ENCODE measurements around the gene GIGYF2. TPM values are rescaled to one million over a fixed set of nuclear protein-coding genes. Genes with fewer than 3 reads are reported as not detected.

The GIGYF2 gene
- total and polyA plus RNA-seq, 2 of the 13 experiments (the other 11 are each of a cell fraction or from before 2014, with no cell fraction given): 44.9 to 73.5 TPM

GRCh38 chr2:232873909-232874641 is 176.9 kb downstream of the GIGYF2 start (continued):
- TF ChIP-seq ZFY (CRISPR knock-in tag; IDR thresholded peaks at IDR 0.05): peak; percentile 50; the same call in 1 of the 2 replicates
- TF ChIP-seq HIVEP1 (CRISPR knock-in tag; IDR thresholded peaks at IDR 0.05): 0 out of 2 replicates have a peak, but pooled peaks have one; percentile 9
- TF ChIP-seq ZFP1 (CRISPR knock-in tag; IDR thresholded peaks at IDR 0.05): no peak
- no peak for TF ChIP-seq NR2F6 (IDR thresholded peaks at IDR 0.05)
- 0 out of 2 replicates have a peak, but pooled peaks have one; percentile 14 for TF ChIP-seq NR2F6 (CRISPR knock-in tag; IDR thresholded peaks at IDR 0.05)
- TF ChIP-seq, protein P1, sequence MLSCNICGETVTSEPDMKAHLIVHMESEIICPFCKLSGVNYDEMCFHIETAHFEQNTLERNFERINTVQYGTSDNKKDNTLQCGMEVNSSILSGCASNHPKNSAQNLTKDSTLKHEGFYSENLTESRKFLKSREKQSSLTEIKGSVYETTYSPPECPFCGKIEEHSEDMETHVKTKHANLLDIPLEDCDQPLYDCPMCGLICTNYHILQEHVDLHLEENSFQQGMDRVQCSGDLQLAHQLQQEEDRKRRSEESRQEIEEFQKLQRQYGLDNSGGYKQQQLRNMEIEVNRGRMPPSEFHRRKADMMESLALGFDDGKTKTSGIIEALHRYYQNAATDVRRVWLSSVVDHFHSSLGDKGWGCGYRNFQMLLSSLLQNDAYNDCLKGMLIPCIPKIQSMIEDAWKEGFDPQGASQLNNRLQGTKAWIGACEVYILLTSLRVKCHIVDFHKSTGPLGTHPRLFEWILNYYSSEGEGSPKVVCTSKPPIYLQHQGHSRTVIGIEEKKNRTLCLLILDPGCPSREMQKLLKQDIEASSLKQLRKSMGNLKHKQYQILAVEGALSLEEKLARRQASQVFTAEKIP (CRISPR knock-in tag; IDR thresholded peaks at IDR 0.05; ENCODE audit: borderline replicate concordance): no peak
- TF ChIP-seq, protein P2, sequence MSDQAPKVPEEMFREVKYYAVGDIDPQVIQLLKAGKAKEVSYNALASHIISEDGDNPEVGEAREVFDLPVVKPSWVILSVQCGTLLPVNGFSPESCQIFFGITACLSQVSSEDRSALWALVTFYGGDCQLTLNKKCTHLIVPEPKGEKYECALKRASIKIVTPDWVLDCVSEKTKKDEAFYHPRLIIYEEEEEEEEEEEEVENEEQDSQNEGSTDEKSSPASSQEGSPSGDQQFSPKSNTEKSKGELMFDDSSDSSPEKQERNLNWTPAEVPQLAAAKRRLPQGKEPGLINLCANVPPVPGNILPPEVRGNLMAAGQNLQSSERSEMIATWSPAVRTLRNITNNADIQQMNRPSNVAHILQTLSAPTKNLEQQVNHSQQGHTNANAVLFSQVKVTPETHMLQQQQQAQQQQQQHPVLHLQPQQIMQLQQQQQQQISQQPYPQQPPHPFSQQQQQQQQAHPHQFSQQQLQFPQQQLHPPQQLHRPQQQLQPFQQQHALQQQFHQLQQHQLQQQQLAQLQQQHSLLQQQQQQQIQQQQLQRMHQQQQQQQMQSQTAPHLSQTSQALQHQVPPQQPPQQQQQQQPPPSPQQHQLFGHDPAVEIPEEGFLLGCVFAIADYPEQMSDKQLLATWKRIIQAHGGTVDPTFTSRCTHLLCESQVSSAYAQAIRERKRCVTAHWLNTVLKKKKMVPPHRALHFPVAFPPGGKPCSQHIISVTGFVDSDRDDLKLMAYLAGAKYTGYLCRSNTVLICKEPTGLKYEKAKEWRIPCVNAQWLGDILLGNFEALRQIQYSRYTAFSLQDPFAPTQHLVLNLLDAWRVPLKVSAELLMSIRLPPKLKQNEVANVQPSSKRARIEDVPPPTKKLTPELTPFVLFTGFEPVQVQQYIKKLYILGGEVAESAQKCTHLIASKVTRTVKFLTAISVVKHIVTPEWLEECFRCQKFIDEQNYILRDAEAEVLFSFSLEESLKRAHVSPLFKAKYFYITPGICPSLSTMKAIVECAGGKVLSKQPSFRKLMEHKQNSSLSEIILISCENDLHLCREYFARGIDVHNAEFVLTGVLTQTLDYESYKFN (CRISPR knock-in tag; conservative IDR thresholded peaks at IDR 0.05): peak; percentile 29; the same call in 1 of the 2 replicates
- TF ChIP-seq, protein P3, sequence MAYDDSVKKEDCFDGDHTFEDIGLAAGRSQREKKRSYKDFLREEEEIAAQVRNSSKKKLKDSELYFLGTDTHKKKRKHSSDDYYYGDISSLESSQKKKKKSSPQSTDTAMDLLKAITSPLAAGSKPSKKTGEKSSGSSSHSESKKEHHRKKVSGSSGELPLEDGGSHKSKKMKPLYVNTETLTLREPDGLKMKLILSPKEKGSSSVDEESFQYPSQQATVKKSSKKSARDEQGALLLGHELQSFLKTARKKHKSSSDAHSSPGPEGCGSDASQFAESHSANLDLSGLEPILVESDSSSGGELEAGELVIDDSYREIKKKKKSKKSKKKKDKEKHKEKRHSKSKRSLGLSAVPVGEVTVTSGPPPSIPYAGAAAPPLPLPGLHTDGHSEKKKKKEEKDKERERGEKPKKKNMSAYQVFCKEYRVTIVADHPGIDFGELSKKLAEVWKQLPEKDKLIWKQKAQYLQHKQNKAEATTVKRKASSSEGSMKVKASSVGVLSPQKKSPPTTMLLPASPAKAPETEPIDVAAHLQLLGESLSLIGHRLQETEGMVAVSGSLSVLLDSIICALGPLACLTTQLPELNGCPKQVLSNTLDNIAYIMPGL (CRISPR knock-in tag; IDR thresholded peaks at IDR 0.05; ENCODE audit: borderline replicate concordance in 1 of 2, low read depth in 1 of 2): 0 out of 4 replicates have a peak, but pooled peaks of 1 of the 2 experiments have one; percentile 20
- no peak for TF ChIP-seq STAT5B (CRISPR knock-in tag; IDR thresholded peaks at IDR 0.05)
- peak; percentile 21; the same call in 1 of the 2 replicates for TF ChIP-seq HOXA3 (CRISPR knock-in tag; IDR thresholded peaks at IDR 0.05)
- no peak for TF ChIP-seq MTF1 (CRISPR knock-in tag; IDR thresholded peaks at IDR 0.05)
- TF ChIP-seq PPARG (CRISPR knock-in tag; conservative IDR thresholded peaks at IDR 0.05): no peak
- peak; percentile 72; the same call in 1 of the 2 replicates for TF ChIP-seq TARDBP (CRISPR knock-in tag; IDR thresholded peaks at IDR 0.05)
- TF ChIP-seq ZMYM2 (CRISPR knock-in tag; IDR thresholded peaks at IDR 0.05): peak; percentile 67
- peak; percentile 91 for TF ChIP-seq ZNF777 (CRISPR knock-in tag; IDR thresholded peaks at IDR 0.05)
- TF ChIP-seq ZSCAN31 (CRISPR knock-in tag; IDR thresholded peaks at IDR 0.05; ENCODE audit: low read depth): 0 out of 2 replicates have a peak, but pooled peaks have one; percentile 16
- TF ChIP-seq HNF1B (CRISPR knock-in tag; IDR thresholded peaks at IDR 0.05): peak; percentile 65; the same call in 1 of the 2 replicates
- no peak for TF ChIP-seq RBM39 (IDR thresholded peaks at IDR 0.05; ENCODE audit: low read depth, low read length, poor library complexity, severe bottlenecking)
- TF ChIP-seq ZNF772 (CRISPR knock-in tag; IDR thresholded peaks at IDR 0.05): peak; percentile 67; the same call in 1 of the 2 replicates
- 0 out of 2 replicates have a peak, but pooled peaks have one; percentile 12 for TF ChIP-seq ZNF331 (CRISPR knock-in tag; IDR thresholded peaks at IDR 0.05)
- TF ChIP-seq RBFOX2 (IDR thresholded peaks at IDR 0.05; ENCODE audit: low read depth, low read length): peak; percentile 2; the same call in 1 of the 2 replicates
- TF ChIP-seq ZMYM4 (CRISPR knock-in tag; IDR thresholded peaks at IDR 0.05): 0 out of 2 replicates have a peak, but pooled peaks have one; percentile 52
